ENCODE measurements around the gene SHROOM3.

SHROOM3 gene

GRCh38 chr4:76732246-76732645 is 297.2 kb downstream of the SHROOM3 start:
- H3K27me3 ChIP-seq (ENCODE audit: control insufficient read depth, insufficient read depth, low read length): no peaks in the 10 kb centered on the region
- H3K4me3 ChIP-seq (ENCODE audit: low read depth, low read length): no peak overlapping the region
- no peak overlapping the region for H3K9ac ChIP-seq (ENCODE audit: low read depth, low read length)
- H3K9me3 ChIP-seq (ENCODE audit: control insufficient read depth, insufficient read depth, low read length): no peaks in the 10 kb centered on the region
- peaks cover 26% of the 10 kb centered on the region for H3K4me1 ChIP-seq (ENCODE audit: control insufficient read depth, insufficient read depth, low read length)
- H3K36me3 ChIP-seq (ENCODE audit: control insufficient read depth, insufficient read depth, low read length): no peaks in the 10 kb centered on the region

GRCh38 chr4:76733068-76733771 is 298.2 kb downstream of the SHROOM3 start:
- Histone ChIP-seq H3K9me3 (ENCODE audit: control insufficient read depth, insufficient read depth, low read length) (no peaks in the 10 kb centered on the region), H3K27me3 (ENCODE audit: control insufficient read depth, insufficient read depth, low read length) (no peaks in the 10 kb centered on the region), H3K4me1 (ENCODE audit: control insufficient read depth, insufficient read depth, low read length) (peaks cover 26% of the 10 kb centered on the region), H3K4me3 (ENCODE audit: low read depth, low read length) (no peak overlapping the region), H3K9ac (ENCODE audit: low read depth, low read length) (no peak overlapping the region), H3K36me3 (ENCODE audit: control insufficient read depth, insufficient read depth, low read length) (no peaks in the 10 kb centered on the region)

GRCh38 chr4:76736414-76736813 is 301.4 kb downstream of the SHROOM3 start:
- Histone ChIP-seq H3K36me3 (ENCODE audit: control insufficient read depth, insufficient read depth, low read length) (peaks cover 25% of the 10 kb centered on the region), H3K4me1 (ENCODE audit: control insufficient read depth, insufficient read depth, low read length) (peaks cover 8% of the 10 kb centered on the region), H3K4me3 (ENCODE audit: low read depth, low read length) (no peak overlapping the region), H3K9me3 (ENCODE audit: control insufficient read depth, insufficient read depth, low read length) (no peaks in the 10 kb centered on the region), H3K9ac (ENCODE audit: low read depth, low read length) (no peak overlapping the region), H3K27me3 (ENCODE audit: control insufficient read depth, insufficient read depth, low read length) (no peaks in the 10 kb centered on the region)

DNA sequence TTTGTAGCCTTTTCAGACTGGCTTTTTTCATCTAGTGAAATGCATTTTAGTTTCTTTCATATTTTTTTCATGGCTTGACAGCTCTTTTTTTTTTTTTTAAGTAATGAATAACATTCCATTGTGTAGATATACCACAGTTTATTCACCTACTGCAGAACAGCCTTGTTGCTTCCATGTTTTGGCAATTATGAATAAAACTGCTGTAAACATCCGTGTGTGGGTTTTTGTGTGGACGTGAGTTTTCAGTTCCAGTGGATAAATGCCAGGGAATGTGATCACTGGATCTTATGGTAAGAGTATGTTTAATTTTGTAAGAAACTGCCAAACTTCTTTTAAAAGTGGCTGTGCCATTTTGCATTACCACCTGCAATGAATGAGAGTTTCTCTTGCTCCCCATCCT is 302.2 kb downstream of the SHROOM3 start:
- no peak overlapping the region for H3K4me3 ChIP-seq (ENCODE audit: low read depth, low read length)
- H3K4me1 ChIP-seq (ENCODE audit: control insufficient read depth, insufficient read depth, low read length): peaks cover 8% of the 10 kb centered on the region
- no peak overlapping the region for H3K9ac ChIP-seq (ENCODE audit: low read depth, low read length)
- no peaks in the 10 kb centered on the region for H3K27me3 ChIP-seq (ENCODE audit: control insufficient read depth, insufficient read depth, low read length)
- peaks cover 29% of the 10 kb centered on the region for H3K36me3 ChIP-seq (ENCODE audit: control insufficient read depth, insufficient read depth, low read length)
- no peaks in the 10 kb centered on the region for H3K9me3 ChIP-seq (ENCODE audit: control insufficient read depth, insufficient read depth, low read length)

- Histone ChIP-seq H3K9me3 (ENCODE audit: control insufficient read depth, insufficient read depth, low read length) (no peaks in the 10 kb centered on the region), H3K4me1 (ENCODE audit: control insufficient read depth, insufficient read depth, low read length) (peaks cover 4% of the 10 kb centered on the region), H3K36me3 (ENCODE audit: control insufficient read depth, insufficient read depth, low read length) (peaks cover 29% of the 10 kb centered on the region), H3K9ac (ENCODE audit: low read depth, low read length) (no peak overlapping the region), H3K27me3 (ENCODE audit: control insufficient read depth, insufficient read depth, low read length) (no peaks in the 10 kb centered on the region), H3K4me3 (ENCODE audit: low read depth, low read length) (no peak overlapping the region)
Observed at GRCh38 chr4:76737771-76738085, 302.7 kb downstream of the SHROOM3 start.

- H3K36me3 ChIP-seq (ENCODE audit: control insufficient read depth, insufficient read depth, low read length): peaks cover 29% of the 10 kb centered on the region
- H3K9me3 ChIP-seq (ENCODE audit: control insufficient read depth, insufficient read depth, low read length): no peaks in the 10 kb centered on the region
- H3K9ac ChIP-seq (ENCODE audit: low read depth, low read length): no peak overlapping the region
- H3K4me3 ChIP-seq (ENCODE audit: low read depth, low read length): no peak overlapping the region
- H3K4me1 ChIP-seq (ENCODE audit: control insufficient read depth, insufficient read depth, low read length): no peaks in the 10 kb centered on the region
- H3K27me3 ChIP-seq (ENCODE audit: control insufficient read depth, insufficient read depth, low read length): no peaks in the 10 kb centered on the region
Observed at GRCh38 chr4:76738086-76738931, 303.3 kb downstream of the SHROOM3 start.

DNA sequence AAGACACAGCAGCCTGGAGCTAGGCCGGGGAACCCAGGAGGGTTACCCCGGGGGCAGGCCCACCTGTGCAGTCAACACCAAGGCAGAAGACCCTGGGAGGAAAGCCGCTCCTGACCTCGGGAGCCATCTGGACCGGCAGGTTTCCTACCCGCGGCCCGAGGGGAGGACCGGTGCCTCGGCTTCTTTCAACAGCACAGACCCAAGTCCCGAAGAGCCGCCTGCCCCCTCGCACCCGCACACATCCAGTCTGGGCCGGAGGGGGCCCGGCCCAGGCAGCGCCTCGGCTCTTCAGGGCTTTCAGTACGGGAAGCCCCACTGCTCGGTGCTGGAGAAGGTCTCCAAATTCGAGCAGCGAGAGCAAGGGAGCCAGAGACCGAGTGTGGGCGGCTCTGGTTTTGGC is 305.2 kb downstream of the SHROOM3 start:
- Histone ChIP-seq H3K9me3 (ENCODE audit: control insufficient read depth, insufficient read depth, low read length) (no peaks in the 10 kb centered on the region), H3K27me3 (ENCODE audit: control insufficient read depth, insufficient read depth, low read length) (no peaks in the 10 kb centered on the region), H3K36me3 (ENCODE audit: control insufficient read depth, insufficient read depth, low read length) (peaks cover 29% of the 10 kb centered on the region), H3K4me1 (ENCODE audit: control insufficient read depth, insufficient read depth, low read length) (no peaks in the 10 kb centered on the region), H3K9ac (ENCODE audit: low read depth, low read length) (no peak overlapping the region), H3K4me3 (ENCODE audit: low read depth, low read length) (no peak overlapping the region)

DNA sequence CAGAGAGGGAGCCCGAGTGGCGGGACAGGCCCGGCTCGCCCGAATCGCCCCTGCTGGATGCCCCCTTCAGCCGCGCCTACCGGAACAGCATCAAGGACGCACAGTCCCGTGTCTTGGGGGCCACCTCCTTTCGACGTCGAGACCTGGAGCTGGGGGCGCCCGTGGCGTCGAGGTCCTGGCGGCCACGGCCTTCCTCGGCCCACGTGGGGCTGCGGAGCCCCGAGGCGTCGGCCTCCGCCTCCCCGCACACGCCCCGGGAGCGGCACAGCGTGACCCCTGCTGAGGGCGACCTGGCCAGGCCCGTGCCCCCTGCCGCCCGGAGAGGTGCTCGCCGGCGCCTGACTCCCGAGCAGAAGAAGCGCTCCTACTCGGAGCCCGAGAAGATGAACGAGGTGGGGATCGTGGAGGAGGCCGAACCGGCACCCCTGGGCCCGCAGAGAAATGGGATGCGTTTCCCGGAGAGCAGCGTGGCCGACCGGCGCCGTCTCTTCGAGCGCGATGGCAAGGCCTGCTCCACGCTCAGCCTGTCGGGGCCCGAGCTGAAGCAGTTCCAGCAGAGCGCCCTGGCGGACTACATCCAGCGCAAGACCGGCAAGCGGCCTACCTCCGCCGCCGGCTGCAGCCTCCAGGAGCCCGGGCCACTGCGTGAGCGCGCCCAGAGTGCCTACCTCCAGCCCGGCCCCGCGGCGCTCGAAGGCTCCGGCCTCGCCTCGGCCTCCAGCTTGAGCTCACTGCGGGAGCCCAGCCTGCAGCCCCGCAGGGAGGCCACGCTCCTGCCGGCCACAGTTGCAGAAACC is 306.0 kb downstream of the SHROOM3 start:
- Histone ChIP-seq H3K36me3 (ENCODE audit: control insufficient read depth, insufficient read depth, low read length) (peaks cover 29% of the 10 kb centered on the region), H3K9me3 (ENCODE audit: control insufficient read depth, insufficient read depth, low read length) (no peaks in the 10 kb centered on the region), H3K9ac (ENCODE audit: low read depth, low read length) (no peak overlapping the region), H3K27me3 (ENCODE audit: control insufficient read depth, insufficient read depth, low read length) (no peaks in the 10 kb centered on the region), H3K4me1 (ENCODE audit: control insufficient read depth, insufficient read depth, low read length) (no peaks in the 10 kb centered on the region), H3K4me3 (ENCODE audit: low read depth, low read length) (no peak overlapping the region)

DNA sequence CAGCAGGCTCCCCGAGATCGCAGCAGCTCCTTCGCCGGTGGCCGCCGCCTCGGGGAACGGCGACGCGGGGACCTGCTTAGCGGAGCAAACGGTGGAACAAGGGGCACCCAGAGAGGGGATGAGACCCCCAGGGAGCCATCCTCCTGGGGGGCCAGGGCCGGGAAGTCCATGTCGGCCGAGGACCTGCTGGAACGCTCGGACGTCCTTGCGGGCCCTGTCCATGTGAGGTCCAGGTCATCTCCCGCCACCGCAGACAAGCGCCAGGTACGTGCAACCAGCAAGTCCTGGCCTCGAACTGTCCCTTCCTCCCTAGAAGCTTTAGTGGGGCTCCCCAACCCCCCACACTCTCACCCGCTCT is 306.6 kb downstream of the SHROOM3 start:
- no peak overlapping the region for H3K4me3 ChIP-seq (ENCODE audit: low read depth, low read length)

DNA sequence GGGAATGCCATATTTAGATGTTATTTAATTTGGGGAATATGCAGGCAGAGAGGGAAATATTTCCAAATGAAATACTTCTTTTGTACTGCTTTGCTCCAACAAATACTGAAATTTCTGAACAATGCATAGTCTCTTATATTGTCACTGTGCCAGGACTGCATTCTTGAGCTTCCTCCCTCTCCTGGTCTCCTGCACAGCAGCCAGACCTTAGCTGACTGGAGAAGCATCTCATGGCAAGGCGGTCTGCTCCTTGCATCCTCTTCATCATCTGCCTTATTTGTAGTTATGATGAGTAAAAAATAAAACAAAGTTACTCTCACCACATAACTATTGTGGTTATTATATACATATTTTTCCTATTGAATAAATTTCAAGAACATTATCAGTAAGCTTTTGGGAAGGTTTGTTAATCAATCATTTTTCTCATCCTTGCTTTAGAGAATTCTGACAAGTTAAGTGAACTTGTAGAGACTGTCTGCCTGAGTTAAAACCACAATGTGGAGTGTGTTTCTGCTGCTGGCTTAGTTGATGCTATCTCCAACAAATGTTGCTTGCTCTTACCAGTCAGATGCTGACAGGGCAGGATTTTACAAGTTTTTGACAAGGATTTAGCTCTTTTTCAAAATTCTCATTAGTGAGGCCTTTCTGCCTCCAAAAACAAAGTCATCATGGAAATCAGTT is 309.4 kb downstream of the SHROOM3 start:
- no peaks in the 10 kb centered on the region for H3K9me3 ChIP-seq (ENCODE audit: control insufficient read depth, insufficient read depth, low read length)
- no peak overlapping the region for H3K9ac ChIP-seq (ENCODE audit: low read depth, low read length)

More for the DNA sequence above, 306.6 kb downstream of the SHROOM3 start:
- Histone ChIP-seq H3K27me3 (ENCODE audit: control insufficient read depth, insufficient read depth, low read length) (no peaks in the 10 kb centered on the region), H3K36me3 (ENCODE audit: control insufficient read depth, insufficient read depth, low read length) (peaks cover 29% of the 10 kb centered on the region), H3K9me3 (ENCODE audit: control insufficient read depth, insufficient read depth, low read length) (no peaks in the 10 kb centered on the region), H3K4me1 (ENCODE audit: control insufficient read depth, insufficient read depth, low read length) (no peaks in the 10 kb centered on the region), H3K9ac (ENCODE audit: low read depth, low read length) (no peak overlapping the region)

GRCh38 chr4:76745240-76745639 is 310.2 kb downstream of the SHROOM3 start:
- Histone ChIP-seq H3K4me1 (ENCODE audit: control insufficient read depth, insufficient read depth, low read length) (no peaks in the 10 kb centered on the region), H3K4me3 (ENCODE audit: low read depth, low read length) (no peak overlapping the region), H3K27me3 (ENCODE audit: control insufficient read depth, insufficient read depth, low read length) (no peaks in the 10 kb centered on the region), H3K9me3 (ENCODE audit: control insufficient read depth, insufficient read depth, low read length) (no peaks in the 10 kb centered on the region), H3K9ac (ENCODE audit: low read depth, low read length) (no peak overlapping the region), H3K36me3 (ENCODE audit: control insufficient read depth, insufficient read depth, low read length) (peaks cover 13% of the 10 kb centered on the region)

More for the DNA sequence above, 309.4 kb downstream of the SHROOM3 start:
- H3K4me3 ChIP-seq (ENCODE audit: low read depth, low read length): no peak overlapping the region
- H3K4me1 ChIP-seq (ENCODE audit: control insufficient read depth, insufficient read depth, low read length): no peaks in the 10 kb centered on the region
- peaks cover 22% of the 10 kb centered on the region for H3K36me3 ChIP-seq (ENCODE audit: control insufficient read depth, insufficient read depth, low read length)
- no peaks in the 10 kb centered on the region for H3K27me3 ChIP-seq (ENCODE audit: control insufficient read depth, insufficient read depth, low read length)
